Mesendoderm (in vitro differentiated cells): ENCODE measurements around the gene RUNX3.

ENCODE experiments used
- DNase-seq: peaks from one replicate; pipeline ENCODE4 v3.0.0; 2013
- H2AK5ac ChIP-seq: 2 replicates; pipeline ENCODE4 v1.6.1; 2013; ENCODE audit warnings: low read length, inconsistent platforms
- H2BK120ac ChIP-seq: 2 replicates; pipeline ENCODE4 v1.6.1; 2013; ENCODE audit warnings: low read depth, mild to moderate bottlenecking, low read length, moderate library complexity, mixed read lengths
- H2BK15ac ChIP-seq: replicated peaks from 2 replicates; pipeline ENCODE4 v1.6.1; 2013; ENCODE audit warnings: low read depth, mild to moderate bottlenecking, moderate library complexity
- H2BK5ac ChIP-seq: 2 replicates; pipeline ENCODE4 v1.6.1; 2013; ENCODE audit warnings: low read length, inconsistent platforms
- H3K18ac ChIP-seq: 2 replicates; pipeline ENCODE4 v1.6.1; 2013; ENCODE audit warnings: mild to moderate bottlenecking, low read length, mixed read lengths
- H3K23ac ChIP-seq: one replicate; pipeline ENCODE4 v1.6.1; 2013; ENCODE audit warnings: low read length
- H3K27ac ChIP-seq: 2 replicates; pipeline ENCODE4 v1.5.1; 2013; ENCODE audit warnings: low read depth, mild to moderate bottlenecking, inconsistent platforms, low read length, moderate library complexity
- H3K27me3 ChIP-seq: 2 replicates; pipeline ENCODE4 v1.6.1; 2013; ENCODE audit warnings: low read length, control low read depth, mild to moderate bottlenecking, inconsistent platforms; ENCODE audit not compliant: insufficient read depth, poor library complexity
- H3K36me3 ChIP-seq: 2 replicates; pipeline ENCODE4 v1.6.1; 2013; ENCODE audit warnings: low read length, inconsistent platforms; ENCODE audit not compliant: control insufficient read depth, insufficient read depth
- H3K4ac ChIP-seq: one replicate; pipeline ENCODE4 v1.6.1; 2013; ENCODE audit warnings: low read depth, mild to moderate bottlenecking, low read length, moderate library complexity
- H3K4me1 ChIP-seq: 2 replicates; pipeline ENCODE4 v1.6.1; 2013; ENCODE audit warnings: low read depth, low read length, inconsistent platforms; ENCODE audit not compliant: control insufficient read depth
- H3K4me2 ChIP-seq: 2 replicates; pipeline ENCODE4 v1.6.1; 2013; ENCODE audit warnings: low read length
- H3K4me3 ChIP-seq: 2 replicates; pipeline ENCODE4 v1.5.1; 2013; ENCODE audit warnings: mild to moderate bottlenecking, low read length
- H3K56ac ChIP-seq: one replicate; pipeline ENCODE4 v1.6.1; 2013; ENCODE audit warnings: low read length
- H3K79me1 ChIP-seq: 2 replicates; pipeline ENCODE4 v1.6.1; 2013; ENCODE audit warnings: low read length, inconsistent platforms
- H3K79me2 ChIP-seq: 2 replicates; pipeline ENCODE4 v1.6.1; 2013; ENCODE audit warnings: mild to moderate bottlenecking, low read length; ENCODE audit not compliant: control insufficient read depth, insufficient read depth
- H3K9ac ChIP-seq: 2 replicates; pipeline ENCODE4 v1.6.1; 2013; ENCODE audit warnings: low read length, inconsistent platforms
- H4K5ac ChIP-seq: one replicate; pipeline ENCODE4 v1.6.1; 2013; ENCODE audit warnings: low read length
- H4K8ac ChIP-seq: one replicate; pipeline ENCODE4 v1.6.1; 2013; ENCODE audit warnings: low read depth, mild to moderate bottlenecking, control low read depth, low read length, moderate library complexity
- WGBS: extraction: QIAGEN DNeasy Blood & Tissue Kit; methylation state at CpG from one replicate; pipeline ENCODE4 v1.1.7; 2013; ENCODE audit warnings: low lambda C conversion rate, missing lambda C conversion rate; ENCODE audit not compliant: insufficient coverage; ENCODE audit errors: extremely low coverage; 5-methylcytosine and 5-hydroxymethylcytosine counted together

Gene RUNX3

GRCh38 chr1:24899581-24900485, 30.2 kb downstream of the RUNX3 start:
- no peak overlapping the region for H3K27ac ChIP-seq
- no CpG with 5 or more reads among the region's 14 CpGs for whole genome bisulfite sequencing
- H2BK15ac ChIP-seq, result no peak overlapping the region
- no peak overlapping the region for H3K9ac ChIP-seq
- H3K4me1 ChIP-seq, result no peaks in the 10 kb centered on the region
- H3K4ac ChIP-seq, result no peak overlapping the region
- H3K4me2 ChIP-seq, result no peak overlapping the region
- H4K5ac ChIP-seq, result no peak overlapping the region
- no peaks in the 10 kb centered on the region for H3K27me3 ChIP-seq
- no peaks in the 10 kb centered on the region for H3K79me1 ChIP-seq
- no peak overlapping the region for H3K18ac ChIP-seq
- H2AK5ac ChIP-seq, result no peak overlapping the region
- H3K23ac ChIP-seq, result no peak overlapping the region
- no peak overlapping the region for H2BK120ac ChIP-seq
- H3K4me3 ChIP-seq, result no peak overlapping the region
- no peak overlapping the region for H2BK5ac ChIP-seq
- H3K36me3 ChIP-seq, result no peaks in the 10 kb centered on the region
- H3K79me2 ChIP-seq, result no peaks in the 10 kb centered on the region
- no peak overlapping the region for H3K56ac ChIP-seq
- H4K8ac ChIP-seq, result no peak overlapping the region
- no peak for DNase-seq

GRCh38 chr1:24898909-24899439, 31.1 kb downstream of the RUNX3 start:
- Histone ChIP-seq H3K4me3 (no peak overlapping the region), H3K4me2 (no peak overlapping the region), H3K27me3 (no peaks in the 10 kb centered on the region), H3K9ac (no peak overlapping the region), H3K18ac (no peak overlapping the region), H3K23ac (no peak overlapping the region), H2BK15ac (no peak overlapping the region), H3K27ac (no peak overlapping the region), H3K56ac (no peak overlapping the region), H3K79me2 (no peaks in the 10 kb centered on the region), H3K4me1 (no peaks in the 10 kb centered on the region), H2AK5ac (no peak overlapping the region), H3K79me1 (no peaks in the 10 kb centered on the region), H3K4ac (no peak overlapping the region), H4K5ac (no peak overlapping the region), H2BK5ac (no peak overlapping the region), H4K8ac (no peak overlapping the region), H2BK120ac (no peak overlapping the region), H3K36me3 (no peaks in the 10 kb centered on the region)
- WGBS, result no CpG with 5 or more reads among the region's 8 CpGs
- no peak for DNase-seq

- peak; percentile 55 for DNase-seq
- Histone ChIP-seq H3K4me3 (no peak overlapping the region), H3K23ac (no peak overlapping the region)
Measured at GRCh38 chr1:24898152-24898908, 31.7 kb downstream of the RUNX3 start.

GRCh38 chr1:24897263-24898151, 32.6 kb downstream of the RUNX3 start:
- DNase-seq, result no peak
- H2BK5ac ChIP-seq, result no peak overlapping the region
- no peak overlapping the region for H2AK5ac ChIP-seq
- no peak overlapping the region for H3K4me2 ChIP-seq
- no peak overlapping the region for H4K5ac ChIP-seq
- H3K56ac ChIP-seq, result no peak overlapping the region
- no peaks in the 10 kb centered on the region for H3K79me2 ChIP-seq
- no peak overlapping the region for H2BK120ac ChIP-seq
- H3K27me3 ChIP-seq, result no peaks in the 10 kb centered on the region
- H3K4ac ChIP-seq, result no peak overlapping the region
- no peak overlapping the region for H3K27ac ChIP-seq
- H2BK15ac ChIP-seq, result no peak overlapping the region
- no peaks in the 10 kb centered on the region for H3K36me3 ChIP-seq
- no peaks in the 10 kb centered on the region for H3K79me1 ChIP-seq
- no peak overlapping the region for H3K4me3 ChIP-seq
- WGBS, result no CpG with 5 or more reads among the region's 17 CpGs
- H4K8ac ChIP-seq, result no peak overlapping the region
- H3K18ac ChIP-seq, result no peak overlapping the region
- H3K4me1 ChIP-seq, result no peaks in the 10 kb centered on the region
- H3K23ac ChIP-seq, result no peak overlapping the region
- H3K9ac ChIP-seq, result no peak overlapping the region

More at GRCh38 chr1:24898152-24898908, 31.7 kb downstream of the RUNX3 start:
- no peak overlapping the region for H3K18ac ChIP-seq
- H2AK5ac ChIP-seq, result no peak overlapping the region
- H3K4me2 ChIP-seq, result no peak overlapping the region
- H3K56ac ChIP-seq, result no peak overlapping the region
- no CpG with 5 or more reads among the region's 9 CpGs for WGBS
- no peak overlapping the region for H3K27ac ChIP-seq
- no peak overlapping the region for H2BK5ac ChIP-seq
- H4K8ac ChIP-seq, result no peak overlapping the region
- H3K36me3 ChIP-seq, result no peaks in the 10 kb centered on the region
- H3K4ac ChIP-seq, result no peak overlapping the region
- H2BK120ac ChIP-seq, result no peak overlapping the region
- H3K79me1 ChIP-seq, result no peaks in the 10 kb centered on the region
- H4K5ac ChIP-seq, result no peak overlapping the region
- H3K9ac ChIP-seq, result no peak overlapping the region
- H3K79me2 ChIP-seq, result no peaks in the 10 kb centered on the region
- no peaks in the 10 kb centered on the region for H3K4me1 ChIP-seq
- no peaks in the 10 kb centered on the region for H3K27me3 ChIP-seq
- no peak overlapping the region for H2BK15ac ChIP-seq

GRCh38 chr1:24896596-24897262, 33.3 kb downstream of the RUNX3 start:
- DNase-seq, result no peak
- no peaks in the 10 kb centered on the region for H3K27me3 ChIP-seq
- H2BK15ac ChIP-seq, result no peak overlapping the region
- no peak overlapping the region for H3K23ac ChIP-seq
- H2BK120ac ChIP-seq, result no peak overlapping the region
- H3K36me3 ChIP-seq, result no peaks in the 10 kb centered on the region
- H3K79me2 ChIP-seq, result no peaks in the 10 kb centered on the region
- H4K8ac ChIP-seq, result no peak overlapping the region
- no peak overlapping the region for H3K18ac ChIP-seq
- no peak overlapping the region for H4K5ac ChIP-seq
- no peak overlapping the region for H3K27ac ChIP-seq
- H3K4me2 ChIP-seq, result no peak overlapping the region
- no peak overlapping the region for H3K56ac ChIP-seq
- H3K79me1 ChIP-seq, result no peaks in the 10 kb centered on the region
- no peaks in the 10 kb centered on the region for H3K4me1 ChIP-seq
- H3K4me3 ChIP-seq, result no peak overlapping the region
- no peak overlapping the region for H3K9ac ChIP-seq
- H3K4ac ChIP-seq, result no peak overlapping the region
- no peak overlapping the region for H2AK5ac ChIP-seq
- no CpG with 5 or more reads among the region's 14 CpGs for WGBS
- H2BK5ac ChIP-seq, result no peak overlapping the region
